SJCRH30 (cell line): ENCODE measurements around the gene P2RY2. TPM values are rescaled to one million over a fixed set of nuclear protein-coding genes. Genes with fewer than 3 reads are reported as not detected.

ENCODE experiments used
- DNase-seq, 2 experiments: peaks; one replicate each; pipeline ENCODE4 v3.0.0-alpha.2; 2015 to 2020
- H3K27ac ChIP-seq: fragments of 250-450 bp; sonication (Bioruptor Pico); 2 replicates; pipeline ENCODE4 v1.5.1; 2020; ENCODE audit warnings: mild to moderate bottlenecking, moderate library complexity
- H3K27me3 ChIP-seq: fragments of 250-450 bp; sonication (Bioruptor Pico); 2 replicates; pipeline ENCODE4 v1.5.1; 2020; ENCODE audit warnings: mild to moderate bottlenecking, moderate library complexity
- H3K36me3 ChIP-seq: fragments of 250-450 bp; sonication (Bioruptor Pico); 2 replicates; pipeline ENCODE4 v1.5.1; 2020; ENCODE audit warnings: mild to moderate bottlenecking, moderate library complexity
- H3K4me1 ChIP-seq: fragments of 250-450 bp; sonication (Bioruptor Pico); 2 replicates; pipeline ENCODE4 v1.5.1; 2020; ENCODE audit warnings: mild to moderate bottlenecking, moderate library complexity
- H3K4me3 ChIP-seq: fragments of 250-450 bp; sonication (Bioruptor Pico); 2 replicates; pipeline ENCODE4 v1.5.1; 2020; ENCODE audit warnings: mild to moderate bottlenecking, moderate library complexity
- H3K9me3 ChIP-seq: fragments of 250-450 bp; sonication (Bioruptor Pico); replicated peaks from 2 replicates; pipeline ENCODE4 v1.5.1; 2020; ENCODE audit warnings: mild to moderate bottlenecking, moderate library complexity
- total RNA-seq: library from RNA; depleted of rRNA; stranded (reverse); fragments of >200 nt; shearing (Covaris generic); gene quantifications from 2 replicates; pipeline ENCODE4 v1.2.3, GENCODE V29; 2014

The P2RY2 gene
- total RNA-seq, 1 experiment from 2014 or later = not detected

- Histone ChIP-seq H3K36me3 (no peaks in the 10 kb centered on the region), H3K4me1 (peaks cover 25% of the 10 kb centered on the region), H3K4me3 (no peak overlapping the region), H3K27me3 (no peaks in the 10 kb centered on the region), H3K9me3 (no peaks in the 10 kb centered on the region), H3K27ac (peak overlapping the region; percentile 56)
- peak in 1 of 2 experiments; percentile 40 for DNase-seq
These were observed 11.3 kb upstream of the P2RY2 start for GRCh38 chr11:73206801-73207200.

DNA sequence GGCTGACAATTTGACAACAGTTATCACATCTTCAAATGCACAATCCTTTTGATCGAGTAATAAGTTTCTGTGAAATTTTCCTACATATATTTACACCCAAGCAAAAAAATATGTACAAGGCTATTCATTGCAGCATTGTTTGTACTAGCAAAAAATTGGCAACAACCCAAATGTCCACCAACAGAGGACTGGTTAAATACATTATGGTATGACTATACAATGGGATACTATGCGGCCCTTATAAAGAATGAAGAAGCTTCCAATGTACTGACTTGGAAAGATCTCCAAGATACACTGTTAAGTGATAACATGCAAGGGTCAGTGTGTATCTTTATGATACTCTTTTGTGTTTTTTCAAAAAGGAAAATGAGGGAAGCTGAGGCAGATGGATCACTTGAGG, 8.2 kb upstream of the P2RY2 start:
- no peaks in the 10 kb centered on the region for H3K27me3 ChIP-seq
- DNase-seq = no peak

DNA sequence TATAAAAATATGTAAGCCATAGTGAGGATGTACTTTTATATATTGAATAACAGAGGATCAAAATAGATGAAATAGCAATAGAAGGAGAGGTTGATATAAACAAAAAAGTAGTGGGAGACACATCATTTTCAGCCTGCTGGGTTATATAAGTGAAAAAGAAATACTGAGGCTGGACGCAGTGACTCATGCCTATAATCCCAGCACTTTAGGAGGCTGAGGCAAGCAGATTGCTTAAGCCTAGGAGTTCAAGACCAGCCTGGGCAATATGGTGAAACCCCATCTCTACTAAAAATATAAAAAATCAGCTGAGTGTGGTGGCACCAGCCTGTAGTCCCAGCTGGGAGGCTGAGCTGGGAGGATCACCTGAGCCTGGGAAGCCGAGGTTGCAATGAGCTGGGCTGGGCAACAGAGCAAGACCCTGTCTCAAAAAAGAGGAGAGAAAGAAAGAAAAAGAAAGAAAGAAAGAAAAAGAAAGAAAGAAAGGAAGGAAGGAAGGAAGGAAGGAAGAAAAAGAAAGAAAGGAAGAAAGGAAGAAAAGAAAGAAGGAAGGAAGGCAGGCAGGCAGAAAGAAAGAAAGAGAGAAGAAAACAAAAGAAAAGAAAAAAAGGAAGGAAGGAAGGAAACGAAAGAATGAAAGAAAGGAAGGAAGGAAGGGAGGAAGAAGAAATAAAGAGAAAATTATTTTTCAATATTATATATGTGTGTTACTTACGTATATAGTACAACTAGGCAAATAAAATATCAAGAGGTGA, 7.0 kb upstream of the P2RY2 start:
- Histone ChIP-seq H3K4me1 (peaks cover 30% of the 10 kb centered on the region), H3K9me3 (no peaks in the 10 kb centered on the region), H3K4me3 (no peak overlapping the region), H3K36me3 (no peaks in the 10 kb centered on the region), H3K27me3 (no peaks in the 10 kb centered on the region), H3K27ac (no peak overlapping the region)
- DNase-seq = no peak

More for the DNA sequence above, 8.2 kb upstream of the P2RY2 start:
- H3K4me3 ChIP-seq = no peak overlapping the region
- no peaks in the 10 kb centered on the region for H3K9me3 ChIP-seq
- peaks cover 42% of the 10 kb centered on the region for H3K4me1 ChIP-seq
- H3K27ac ChIP-seq = no peak overlapping the region
- H3K36me3 ChIP-seq = no peaks in the 10 kb centered on the region

GRCh38 chr11:73213196-73214143, 4.6 kb upstream of the P2RY2 start:
- Histone ChIP-seq H3K4me1 (peaks cover 21% of the 10 kb centered on the region), H3K4me3 (no peak overlapping the region), H3K36me3 (no peaks in the 10 kb centered on the region), H3K27me3 (no peaks in the 10 kb centered on the region), H3K27ac (peak overlapping the region; percentile 27; the same call in 1 of the 2 replicates), H3K9me3 (no peaks in the 10 kb centered on the region)
- DNase-seq = peak; percentile 50 to 71

GRCh38 chr11:73215191-73216134, 2.6 kb upstream of the P2RY2 start:
- H3K27me3 ChIP-seq = no peaks in the 10 kb centered on the region
- DNase-seq = no peak

DNA sequence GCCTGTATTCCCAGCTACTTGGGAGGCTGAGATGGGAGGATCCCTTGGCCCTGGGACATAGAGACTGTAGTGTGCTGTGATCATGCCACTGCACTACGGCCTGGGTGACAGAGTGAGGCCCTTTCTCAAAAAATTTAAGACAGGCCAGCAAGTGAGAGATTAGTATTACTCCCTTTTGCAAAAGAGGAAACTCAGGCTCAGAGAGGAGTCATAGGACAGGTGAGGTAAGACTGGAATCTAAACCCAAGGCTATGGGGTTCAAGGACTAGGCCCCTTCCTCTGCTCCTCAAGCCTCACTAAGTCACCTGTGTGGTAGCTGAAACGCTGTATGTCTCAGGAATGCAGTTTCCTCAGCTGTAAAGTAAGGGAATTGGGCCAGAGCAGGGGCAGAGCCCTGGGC, 1.6 kb upstream of the P2RY2 start:
- no peak overlapping the region for H3K27ac ChIP-seq
- H3K27me3 ChIP-seq = no peaks in the 10 kb centered on the region
- H3K36me3 ChIP-seq = no peaks in the 10 kb centered on the region
- peaks cover 21% of the 10 kb centered on the region for H3K4me1 ChIP-seq
- no peaks in the 10 kb centered on the region for H3K9me3 ChIP-seq
- no peak overlapping the region for H3K4me3 ChIP-seq
- DNase-seq = no peak

More at GRCh38 chr11:73215191-73216134, 2.6 kb upstream of the P2RY2 start:
- Histone ChIP-seq H3K4me1 (peaks cover 21% of the 10 kb centered on the region), H3K36me3 (no peaks in the 10 kb centered on the region), H3K4me3 (no peak overlapping the region), H3K9me3 (no peaks in the 10 kb centered on the region), H3K27ac (no peak overlapping the region)

DNA sequence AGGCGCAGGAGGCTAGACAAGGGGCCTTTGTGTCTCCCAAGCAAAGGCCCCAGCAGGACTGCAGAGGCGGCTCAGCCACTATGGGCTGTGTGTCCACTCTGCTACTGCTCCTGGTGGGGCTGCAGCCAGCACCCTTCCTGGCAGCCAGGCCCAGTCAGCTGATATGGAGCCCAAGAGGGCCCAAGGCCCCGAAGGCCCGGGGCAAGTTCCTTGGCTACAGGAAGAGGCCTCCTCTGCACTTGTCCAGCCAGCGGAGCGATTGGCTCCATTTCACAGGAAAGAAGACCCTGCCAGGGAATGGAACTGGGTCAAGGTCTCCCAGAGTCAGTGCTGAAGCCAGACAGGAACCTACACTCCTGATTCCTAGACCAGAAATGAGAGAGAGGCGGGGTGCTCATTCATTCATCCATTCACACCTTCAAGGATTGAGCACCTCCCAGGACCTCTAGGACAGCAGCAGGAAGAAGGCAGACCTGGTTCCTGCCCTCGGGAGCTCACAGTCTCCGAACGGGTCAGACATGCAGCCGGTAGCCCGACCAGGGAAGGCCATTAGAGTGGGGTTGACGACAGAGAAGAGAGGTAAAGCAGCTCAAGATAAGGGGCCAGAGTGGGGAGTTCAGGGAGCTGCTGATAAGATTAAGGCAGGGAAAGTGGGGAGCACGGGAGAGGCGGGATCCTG, 811 bp upstream of the P2RY2 start:
- no peak for DNase-seq
- Histone ChIP-seq H3K4me1 (peaks cover 19% of the 10 kb centered on the region), H3K27ac (no peak overlapping the region), H3K27me3 (no peaks in the 10 kb centered on the region), H3K36me3 (no peaks in the 10 kb centered on the region), H3K4me3 (no peak overlapping the region), H3K9me3 (no peaks in the 10 kb centered on the region)

GRCh38 chr11:73217810-73218105, 323 bp upstream of the P2RY2 start:
- H3K36me3 ChIP-seq = no peaks in the 10 kb centered on the region
- no peak for DNase-seq
- H3K27me3 ChIP-seq = no peaks in the 10 kb centered on the region
- no peak overlapping the region for H3K27ac ChIP-seq
- H3K4me1 ChIP-seq = peaks cover 15% of the 10 kb centered on the region
- no peak overlapping the region for H3K4me3 ChIP-seq
- H3K9me3 ChIP-seq = no peaks in the 10 kb centered on the region

DNA sequence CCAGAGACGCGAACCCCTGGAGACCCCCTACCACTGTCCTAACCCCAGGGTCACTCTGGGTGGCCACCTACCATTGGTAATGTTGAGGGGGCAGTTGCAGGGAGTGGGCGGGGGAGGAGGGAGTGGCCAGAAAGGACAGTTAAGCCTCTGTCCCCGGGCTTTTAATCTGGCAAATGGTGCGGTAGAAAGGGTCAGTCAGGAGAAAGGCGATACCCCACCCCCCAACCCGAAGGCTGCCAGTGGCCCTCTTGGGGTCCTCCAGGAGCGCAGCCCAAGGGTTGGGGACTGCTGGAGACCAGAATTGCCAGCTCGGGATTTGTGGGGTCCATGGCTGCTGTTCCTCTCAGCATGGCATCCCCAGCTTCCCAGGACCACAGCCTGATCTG, 742 bp downstream of the P2RY2 start:
- Histone ChIP-seq H3K27ac (no peak overlapping the region), H3K9me3 (no peaks in the 10 kb centered on the region), H3K4me1 (peaks cover 4% of the 10 kb centered on the region), H3K27me3 (no peaks in the 10 kb centered on the region), H3K36me3 (no peaks in the 10 kb centered on the region), H3K4me3 (no peak overlapping the region)
- no peak for DNase-seq

DNA sequence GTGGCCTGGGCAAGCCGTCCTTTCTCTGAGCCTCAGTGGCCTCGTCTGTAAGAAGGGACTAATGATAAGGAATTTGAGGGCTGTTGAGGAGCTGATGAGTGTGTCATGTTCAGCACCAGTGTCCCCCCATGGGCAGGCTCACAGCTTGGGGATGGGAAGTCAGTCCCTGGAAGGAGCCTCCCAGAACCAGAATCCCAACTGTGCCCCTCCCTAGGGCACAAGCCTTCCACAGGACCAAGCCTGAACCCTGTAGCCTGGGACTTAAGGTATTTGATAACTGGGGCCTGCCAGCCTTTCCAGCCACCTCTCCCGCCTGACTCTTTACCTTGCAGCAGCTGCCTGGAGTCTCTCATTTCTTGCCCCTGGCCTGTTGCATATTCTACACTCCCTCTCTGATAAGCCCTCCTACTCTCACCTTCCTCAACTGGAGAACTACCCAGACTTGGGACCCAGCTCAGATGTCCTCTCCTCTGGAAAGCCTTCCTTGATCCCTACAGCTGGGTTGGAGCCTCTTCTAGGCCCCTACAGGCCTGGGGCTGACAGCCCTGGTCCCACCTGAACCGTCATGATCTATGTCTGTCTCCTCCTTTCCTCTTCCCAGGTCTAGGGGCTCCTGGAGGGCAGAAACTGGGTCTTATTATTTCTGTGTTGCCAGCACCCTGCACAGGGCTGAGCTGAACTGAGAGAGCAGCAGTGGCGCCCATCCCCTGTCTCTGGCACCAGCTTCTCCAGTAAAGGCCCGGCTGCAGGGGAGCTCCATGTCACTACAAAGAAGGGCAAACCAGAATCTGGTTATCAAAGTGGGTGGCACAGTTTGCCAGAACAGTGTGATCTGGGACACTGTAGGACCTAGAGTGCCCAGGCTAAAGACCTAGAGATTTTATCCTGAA, 1.6 kb downstream of the P2RY2 start:
- DNase-seq = no peak
- Histone ChIP-seq H3K27ac (no peak overlapping the region), H3K27me3 (no peaks in the 10 kb centered on the region), H3K9me3 (no peaks in the 10 kb centered on the region), H3K4me1 (no peaks in the 10 kb centered on the region), H3K4me3 (no peak overlapping the region), H3K36me3 (no peaks in the 10 kb centered on the region)

- Histone ChIP-seq H3K4me3 (no peak overlapping the region), H3K27ac (no peak overlapping the region), H3K9me3 (no peaks in the 10 kb centered on the region), H3K36me3 (no peaks in the 10 kb centered on the region), H3K4me1 (no peaks in the 10 kb centered on the region), H3K27me3 (no peaks in the 10 kb centered on the region)
- no peak for DNase-seq
These were observed 3.4 kb downstream of the P2RY2 start for GRCh38 chr11:73221451-73221850.

DNA sequence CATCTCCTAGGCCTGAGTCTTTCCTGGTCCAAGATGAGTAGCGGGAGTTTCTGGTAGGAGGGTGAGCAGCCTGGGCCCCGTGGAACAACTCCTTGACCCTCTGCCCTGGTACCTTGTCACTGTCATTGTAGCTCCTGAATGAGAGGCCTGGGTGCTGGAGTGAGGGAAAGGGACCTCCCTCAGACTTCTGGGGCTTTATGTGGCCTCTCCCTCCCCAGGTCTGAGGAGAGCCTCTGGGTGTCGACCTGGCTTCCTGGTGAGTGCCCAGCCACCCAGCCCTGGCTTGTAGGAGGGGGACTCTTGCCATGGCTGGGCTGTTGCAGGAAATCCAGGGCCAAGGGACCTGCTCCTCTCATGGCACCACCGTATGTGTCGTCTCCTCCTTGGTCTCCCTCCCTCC, 3.9 kb downstream of the P2RY2 start:
- Histone ChIP-seq H3K9me3 (no peaks in the 10 kb centered on the region), H3K27ac (no peak overlapping the region), H3K4me3 (no peak overlapping the region), H3K36me3 (no peaks in the 10 kb centered on the region), H3K27me3 (no peaks in the 10 kb centered on the region), H3K4me1 (no peaks in the 10 kb centered on the region)
- no peak for DNase-seq

DNA sequence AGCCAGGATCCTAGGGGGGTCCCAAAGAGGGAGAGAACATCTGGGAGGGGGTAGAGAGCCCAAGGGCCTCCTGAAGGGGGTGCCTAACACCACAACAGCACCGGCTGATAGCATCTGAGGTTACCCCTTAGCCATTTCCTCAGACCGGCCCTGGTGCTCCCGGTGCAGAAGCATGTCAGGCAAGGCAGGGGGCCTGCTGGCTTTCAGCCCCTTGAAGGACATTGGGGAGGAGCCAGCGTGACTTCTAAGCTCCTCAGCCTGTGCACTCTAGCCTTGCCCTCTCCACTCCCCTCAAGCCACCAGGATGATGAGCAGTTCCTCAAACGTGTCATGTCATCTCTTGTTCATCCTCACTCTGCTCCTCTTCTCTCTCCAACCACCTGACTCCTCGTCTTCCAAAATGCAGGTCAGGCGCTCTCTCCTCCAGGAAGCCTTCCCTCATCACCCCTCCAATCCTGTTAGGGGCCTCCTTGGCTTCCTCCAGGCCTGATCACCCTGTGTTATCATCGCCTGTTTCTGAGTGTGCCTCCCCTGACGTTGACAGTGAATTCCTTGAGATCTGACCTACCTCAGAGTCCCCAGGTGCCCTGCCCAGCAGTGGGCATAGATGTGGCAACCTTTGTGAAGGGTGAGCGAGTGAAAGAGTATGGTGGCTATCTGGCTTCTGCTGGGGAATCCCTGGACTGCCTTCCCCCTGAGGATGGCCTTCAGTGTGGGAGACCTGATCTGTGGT, 6.1 kb downstream of the P2RY2 start:
- H3K4me3 ChIP-seq = no peak overlapping the region
- no peak for DNase-seq
- H3K27ac ChIP-seq = no peak overlapping the region
- H3K27me3 ChIP-seq = no peaks in the 10 kb centered on the region
- H3K4me1 ChIP-seq = no peaks in the 10 kb centered on the region
- H3K36me3 ChIP-seq = no peaks in the 10 kb centered on the region
- H3K9me3 ChIP-seq = no peaks in the 10 kb centered on the region
